ENCODE measurements around the gene TOMM22. TPM values are rescaled to one million over a fixed set of nuclear protein-coding genes. Genes with fewer than 3 reads are reported as not detected.

The TOMM22 gene
- total and polyA plus RNA-seq, 2 donors (not counting 3 experiments of a cell fraction or from before 2014, with no cell fraction given), result 62.3 to 98.8 TPM

DNA sequence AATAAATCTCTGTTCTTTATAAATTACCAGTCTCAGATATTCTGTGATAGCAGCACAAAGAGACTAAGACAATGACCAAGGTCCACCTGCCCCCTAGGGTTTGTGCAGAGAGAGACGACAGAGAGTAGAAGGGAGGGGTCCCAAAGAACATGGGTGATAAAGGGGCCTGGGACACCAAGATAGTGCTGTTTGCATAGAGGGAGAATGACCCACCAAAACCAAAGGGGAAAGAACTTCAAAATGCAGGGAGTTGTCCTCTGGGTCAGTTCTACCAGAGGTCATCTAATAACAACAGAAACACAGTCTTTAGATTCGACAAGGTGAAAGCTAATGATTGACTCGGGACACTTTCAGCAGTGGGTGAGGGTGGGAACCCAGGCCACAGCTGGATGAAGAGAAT, 49.2 kb upstream of the TOMM22 start:
- BruUV-seq (replicated peaks), result no TSS peak
- H3K9me3 ChIP-seq (replicated peaks; ENCODE audit: control insufficient read depth, insufficient read depth, low read length), result no peaks in the 10 kb centered on the region
- FAIRE-seq, result no peak
- no peak overlapping the region for H3K4me2 ChIP-seq (ENCODE audit: insufficient read depth, low read length)
- no peaks in the 10 kb centered on the region for H4K20me1 ChIP-seq (replicated peaks; ENCODE audit: control insufficient read depth, extremely low read depth, insufficient read depth, low read length)
- H3K27me3 ChIP-seq (ENCODE audit: control insufficient read depth in 2 of 2, insufficient read depth in 2 of 2, low read length in 2 of 2), result no peaks in the 10 kb centered on the region
- intact Hi-C loops (cut with micrococcal nuclease), result no loop called here
- no peak overlapping the region for H3K4me3 ChIP-seq (replicated peaks in 1 of 3; ENCODE audit: insufficient read depth in 1 of 3, low read depth in 1 of 3, low read length in 3 of 3)
- no peaks in the 10 kb centered on the region for H3K4me1 ChIP-seq (ENCODE audit: control insufficient read depth, extremely low read depth, insufficient read depth, low read length)
- ChIA-PET CTCF (no interaction called here), POLR2A (no interaction called here)
- no peak overlapping the region for H3K9ac ChIP-seq (replicated peaks; ENCODE audit: extremely low read depth, insufficient read depth, low read length)
- TF ChIP-seq JUN (IDR thresholded peaks at IDR 0.05; ENCODE audit: borderline replicate concordance, insufficient read depth, insufficient read length, low read depth) (no peak), POLR2AphosphoS5 (IDR thresholded peaks at IDR 0.05; ENCODE audit: insufficient read depth, low read depth, low read length) (no peak), MYC (IDR thresholded peaks at IDR 0.05; ENCODE audit: low read depth, low read length) (no peak), POLR2A (IDR thresholded peaks at IDR 0.05; ENCODE audit: low read depth, low read length) (no peak)
- TF ChIP-seq, protein P1, sequence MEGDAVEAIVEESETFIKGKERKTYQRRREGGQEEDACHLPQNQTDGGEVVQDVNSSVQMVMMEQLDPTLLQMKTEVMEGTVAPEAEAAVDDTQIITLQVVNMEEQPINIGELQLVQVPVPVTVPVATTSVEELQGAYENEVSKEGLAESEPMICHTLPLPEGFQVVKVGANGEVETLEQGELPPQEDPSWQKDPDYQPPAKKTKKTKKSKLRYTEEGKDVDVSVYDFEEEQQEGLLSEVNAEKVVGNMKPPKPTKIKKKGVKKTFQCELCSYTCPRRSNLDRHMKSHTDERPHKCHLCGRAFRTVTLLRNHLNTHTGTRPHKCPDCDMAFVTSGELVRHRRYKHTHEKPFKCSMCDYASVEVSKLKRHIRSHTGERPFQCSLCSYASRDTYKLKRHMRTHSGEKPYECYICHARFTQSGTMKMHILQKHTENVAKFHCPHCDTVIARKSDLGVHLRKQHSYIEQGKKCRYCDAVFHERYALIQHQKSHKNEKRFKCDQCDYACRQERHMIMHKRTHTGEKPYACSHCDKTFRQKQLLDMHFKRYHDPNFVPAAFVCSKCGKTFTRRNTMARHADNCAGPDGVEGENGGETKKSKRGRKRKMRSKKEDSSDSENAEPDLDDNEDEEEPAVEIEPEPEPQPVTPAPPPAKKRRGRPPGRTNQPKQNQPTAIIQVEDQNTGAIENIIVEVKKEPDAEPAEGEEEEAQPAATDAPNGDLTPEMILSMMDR (IDR thresholded peaks at IDR 0.05; ENCODE audit: extremely low read depth in 1 of 2, insufficient read depth in 1 of 2, low read depth in 1 of 2, low read length in 2 of 2), result no peak
- TF ChIP-seq, protein P2, sequence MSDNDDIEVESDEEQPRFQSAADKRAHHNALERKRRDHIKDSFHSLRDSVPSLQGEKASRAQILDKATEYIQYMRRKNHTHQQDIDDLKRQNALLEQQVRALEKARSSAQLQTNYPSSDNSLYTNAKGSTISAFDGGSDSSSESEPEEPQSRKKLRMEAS (IDR thresholded peaks at IDR 0.05; ENCODE audit: insufficient read depth, insufficient read length), result no peak
- H3K79me2 ChIP-seq (ENCODE audit: control insufficient read depth, insufficient read depth, low read length), result no peaks in the 10 kb centered on the region
- dilution Hi-C loops (cut with MboI; ENCODE audit: extremely low pct_ligation_motif_present, low sequenced_read_pairs), result no loop called here
- H2AFZ ChIP-seq (ENCODE audit: low read depth, low read length), result no peak overlapping the region
- no peaks in the 10 kb centered on the region for H3K9me1 ChIP-seq (replicated peaks; ENCODE audit: control insufficient read depth, extremely low read depth, insufficient read depth, low read length)
- H3K27ac ChIP-seq (ENCODE audit: insufficient read depth, low read depth, low read length), result no peak overlapping the region
- DNase-seq (ENCODE audit: low read depth, low spot score), result no peak
- H3K36me3 ChIP-seq (ENCODE audit: control insufficient read depth in 2 of 2, extremely low read depth in 1 of 2, insufficient read depth in 2 of 2, low read length in 2 of 2), result no peaks in the 10 kb centered on the region

DNA sequence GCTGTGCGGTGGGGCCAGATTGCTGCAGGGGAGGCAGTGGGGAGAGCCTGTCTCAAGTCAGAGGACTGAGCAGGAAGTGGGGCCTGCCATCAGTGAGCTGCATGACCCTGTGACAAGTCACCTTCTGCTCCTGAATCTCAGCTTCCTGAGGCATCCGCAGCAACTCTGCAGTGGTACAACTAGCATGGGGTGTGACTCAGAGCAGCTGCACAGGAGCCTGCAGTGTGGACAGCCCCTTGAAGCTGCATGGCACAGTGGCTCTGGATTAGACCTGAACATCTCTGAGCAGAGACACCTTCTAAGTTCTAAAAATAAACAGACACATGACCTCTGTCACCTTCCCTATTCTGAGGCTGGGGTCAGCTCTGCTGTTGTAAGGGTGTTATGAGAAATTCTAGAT, 43.5 kb upstream of the TOMM22 start:
- Histone ChIP-seq H3K36me3 (ENCODE audit: control insufficient read depth in 2 of 2, extremely low read depth in 1 of 2, insufficient read depth in 2 of 2, low read length in 2 of 2) (no peaks in the 10 kb centered on the region), H3K9me1 (replicated peaks; ENCODE audit: control insufficient read depth, extremely low read depth, insufficient read depth, low read length) (no peaks in the 10 kb centered on the region), H3K4me2 (ENCODE audit: insufficient read depth, low read length) (no peak overlapping the region), H3K9ac (replicated peaks; ENCODE audit: extremely low read depth, insufficient read depth, low read length) (no peak overlapping the region), H3K9me3 (replicated peaks; ENCODE audit: control insufficient read depth, insufficient read depth, low read length) (no peaks in the 10 kb centered on the region), H3K27ac (ENCODE audit: insufficient read depth, low read depth, low read length) (no peak overlapping the region), H2AFZ (ENCODE audit: low read depth, low read length) (no peak overlapping the region), H3K4me3 (replicated peaks in 1 of 3; ENCODE audit: insufficient read depth in 1 of 3, low read depth in 1 of 3, low read length in 3 of 3) (no peak overlapping the region), H3K79me2 (ENCODE audit: control insufficient read depth, insufficient read depth, low read length) (no peaks in the 10 kb centered on the region), H4K20me1 (replicated peaks; ENCODE audit: control insufficient read depth, extremely low read depth, insufficient read depth, low read length) (no peaks in the 10 kb centered on the region), H3K27me3 (ENCODE audit: control insufficient read depth in 2 of 2, insufficient read depth in 2 of 2, low read length in 2 of 2) (no peaks in the 10 kb centered on the region), H3K4me1 (ENCODE audit: control insufficient read depth, extremely low read depth, insufficient read depth, low read length) (no peaks in the 10 kb centered on the region)
- TF ChIP-seq, protein P2 (IDR thresholded peaks at IDR 0.05; ENCODE audit: insufficient read depth, insufficient read length), result no peak
- TF ChIP-seq GATA2 (IDR thresholded peaks at IDR 0.05; ENCODE audit: insufficient read depth, insufficient read length, low read depth, low read length) (no peak), POLR2AphosphoS5 (IDR thresholded peaks at IDR 0.05; ENCODE audit: insufficient read depth, low read depth, low read length) (no peak), FOS (IDR thresholded peaks at IDR 0.05; ENCODE audit: borderline replicate concordance, insufficient read depth, low read length) (no peak), JUN (IDR thresholded peaks at IDR 0.05; ENCODE audit: borderline replicate concordance, insufficient read depth, insufficient read length, low read depth) (no peak), POLR2A (IDR thresholded peaks at IDR 0.05; ENCODE audit: low read depth, low read length) (no peak)
- DNase-seq (ENCODE audit: low read depth, low spot score) (no peak), FAIRE-seq (no peak)
- ChIA-PET CTCF (interaction anchor here (1.2 kb wide), 1 partner anchor 54 kb away, joined by 3 read pairs; no protein-coding TSS in a partner anchor), POLR2A (no interaction called here)
- no TSS peak for BruUV-seq (replicated peaks)
- intact Hi-C loops (cut with micrococcal nuclease) (no loop called here), dilution Hi-C loops (cut with MboI; ENCODE audit: extremely low pct_ligation_motif_present, low sequenced_read_pairs) (no loop called here)

Data from endothelial cell of umbilical vein (primary cell).